ENCODE measurements around the gene APOBEC3F.
"Not testable (repeated sequence)": the region's sequence is repeated elsewhere in the genome, so short reads cannot be mapped to it uniquely, and the experiment has no call there.

- not testable (repeated sequence) for TF ChIP-seq CTCF, POLR2A (IDR thresholded peaks at IDR 0.05)
These were observed 32.3 kb upstream of the APOBEC3F start for GRCh38 chr22:39008271-39008850.

Measured in right lobe of liver (tissue), 4 donors.